PC-3 (cell line): ENCODE data around the gene GSN. TPM values are rescaled to one million over a fixed set of nuclear protein-coding genes. Genes with fewer than 3 reads are reported as not detected.

ENCODE experiments used
- ATAC-seq: fragments of 200-7000 bp; cut with Tn5 transposase; 2 replicates; pipeline ENCODE4 v1.9.1; 2020; ENCODE audit warnings: mild to moderate bottlenecking, moderate library complexity
- BruUV-seq: library from RNA; stranded (reverse); fragments of 400-500 nt; replicated peaks from 2 replicates; lab custom pipeline; 2021; lab: Mats Ljungman, UMichigan
- CTCF ChIA-PET: fragments of 300-600 bp; sonication (Branson Sonifier 250); formaldehyde crosslinking; loops from one replicate; lab custom pipeline; 2022; ENCODE audit warnings: antibody characterized with exemption; lab: Charles Lee
- POLR2A ChIA-PET: fragments of 300-600 bp; sonication (Branson Sonifier 250); formaldehyde crosslinking; loops from one replicate; lab custom pipeline; 2022; ENCODE audit warnings: antibody characterized with exemption; ENCODE audit not compliant: unreplicated experiment; lab: Charles Lee
- DNase-seq: peaks from one replicate; pipeline ENCODE4 v3.0.0-alpha.2; 2015
- H2AFZ ChIP-seq: fragments of 300-600 bp; sonication (generic); 2 replicates; pipeline ENCODE4 v1.6.0; 2016; ENCODE audit warnings: antibody characterized with exemption, low read length
- H3F3A ChIP-seq: fragments of 300-600 bp; sonication (generic); one replicate; pipeline ENCODE4 v1.6.0; 2017; ENCODE audit warnings: antibody characterized with exemption, low read length, control low read depth, mild to moderate bottlenecking; ENCODE audit not compliant: unreplicated experiment
- H3K27ac ChIP-seq: fragments of 300-600 bp; sonication (generic); 2 replicates; pipeline ENCODE4 v1.5.1; 2016; ENCODE audit warnings: mild to moderate bottlenecking, low read length
- H3K27me3 ChIP-seq: fragments of 300-600 bp; sonication (generic); 2 replicates; pipeline ENCODE4 v1.6.1; 2016; ENCODE audit warnings: low read length, mixed read lengths
- H3K36me3 ChIP-seq: fragments of 300-600 bp; sonication (generic); 2 replicates; pipeline ENCODE4 v1.6.1; 2016; ENCODE audit warnings: low read depth, mixed run types, low read length, mixed read lengths
- H3K4me1 ChIP-seq: fragments of 300-600 bp; sonication (generic); 2 replicates; pipeline ENCODE4 v1.5.1; 2016; ENCODE audit warnings: low read length; ENCODE audit not compliant: insufficient read depth
- H3K4me2 ChIP-seq: fragments of 300-600 bp; sonication (generic); 2 replicates; pipeline ENCODE4 v1.6.0; 2016; ENCODE audit warnings: low read length
- H3K4me3 ChIP-seq: fragments of 300-600 bp; sonication (generic); 2 replicates; pipeline ENCODE4 v1.5.1; 2016; ENCODE audit warnings: mild to moderate bottlenecking, low read length, mixed read lengths
- H3K79me2 ChIP-seq: fragments of 300-600 bp; sonication (generic); 2 replicates; pipeline ENCODE4 v1.6.1; 2017; ENCODE audit warnings: low read length, mixed read lengths
- H3K9ac ChIP-seq: fragments of 300-600 bp; sonication (generic); 2 replicates; pipeline ENCODE4 v1.6.0; 2016; ENCODE audit warnings: mild to moderate bottlenecking, low read length
- H3K9me2 ChIP-seq: fragments of 300-600 bp; sonication (generic); replicated peaks from 2 replicates; pipeline ENCODE4 v1.6.1; 2016; ENCODE audit warnings: mixed run types, low read length, mixed read lengths
- H3K9me3 ChIP-seq: fragments of 300-600 bp; sonication (generic); 2 replicates; pipeline ENCODE4 v1.6.1; 2016; ENCODE audit warnings: low read length, mixed read lengths
- H4K20me1 ChIP-seq: fragments of 300-600 bp; sonication (generic); 2 replicates; pipeline ENCODE4 v1.6.1; 2016; ENCODE audit warnings: low read length, mixed read lengths
- EZH2 ChIP-seq: fragments of 300-600 bp; sonication (generic); IDR thresholded peaks from one replicate; pipeline ENCODE4 v1.6.1; 2017; ENCODE audit warnings: antibody characterized with exemption, mild to moderate bottlenecking, low read length; ENCODE audit not compliant: unreplicated experiment
- EZH2phosphoT487 ChIP-seq: fragments of 300-600 bp; sonication (generic); IDR thresholded peaks from 2 replicates; pipeline ENCODE4 v1.6.1; 2018; ENCODE audit warnings: mild to moderate bottlenecking, antibody characterized with exemption, low read length, borderline replicate concordance
- intact Hi-C: fragments of 100-400 bp; cut with micrococcal nuclease; formaldehyde crosslinking; loops from 2 replicates; pipeline ENCODE4 v1.9.0; 2023
- total RNA-seq: library from RNA; depleted of rRNA; stranded (reverse); fragments of >200 nt; gene quantifications from 2 replicates; pipeline ENCODE4 v1.2.3, GENCODE V29; 2014
- TF ChIP-seq, protein P1 (sequence below): fragments of 300-600 bp; sonication (generic); conservative IDR thresholded peaks from 2 replicates; pipeline ENCODE4 v1.5.1; 2017; ENCODE audit warnings: antibody characterized with exemption, low read depth, mild to moderate bottlenecking, low read length

The GSN gene
- total RNA-seq, 1 experiment from 2014 or later = 36.5 TPM

DNA sequence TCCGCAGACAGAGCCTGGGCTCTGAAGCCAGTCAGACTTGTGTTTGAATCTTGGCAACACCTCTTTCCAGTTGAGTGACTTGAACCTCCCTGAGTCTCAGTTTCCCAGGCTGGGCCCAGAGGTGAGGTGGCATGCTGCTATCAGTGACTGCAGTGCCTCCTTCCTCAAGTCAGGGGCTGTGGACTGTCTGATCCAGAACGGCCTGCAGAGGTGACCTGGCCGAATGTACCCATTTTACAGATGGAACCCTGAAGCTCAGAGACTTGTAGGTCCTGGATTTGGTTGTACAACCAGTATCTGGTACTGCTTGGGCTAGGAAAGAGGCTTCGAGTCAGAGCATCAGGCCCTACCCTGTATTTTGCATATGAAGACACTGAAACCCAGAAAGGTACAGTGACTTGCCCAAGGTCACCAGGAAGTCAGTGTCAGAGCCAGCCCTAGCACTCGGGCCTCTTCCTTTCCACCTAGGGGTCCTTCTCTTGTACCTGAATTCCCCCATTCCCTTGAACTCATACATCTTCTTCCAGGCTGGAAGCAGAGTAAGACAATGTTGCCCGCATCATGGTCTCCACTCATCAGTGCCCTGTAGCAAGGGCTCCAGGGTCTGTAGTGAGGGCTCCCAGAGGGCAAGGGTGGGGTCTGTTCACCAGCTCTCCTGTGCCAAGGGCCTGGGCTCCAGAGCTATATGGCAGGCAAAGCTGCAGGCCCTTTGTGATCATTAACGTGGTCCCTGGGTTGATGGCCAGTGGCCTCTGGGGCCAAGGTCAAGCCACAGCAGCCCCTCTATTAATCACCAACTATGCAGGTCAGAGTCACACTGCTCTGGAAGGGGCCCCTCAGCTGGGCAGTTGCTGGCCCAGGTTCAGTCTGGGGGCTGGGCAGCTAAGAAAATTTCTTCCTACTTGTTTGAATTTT lies 28.5 kb downstream of the GSN start:
- Histone ChIP-seq H3K4me1 (peaks cover 8% of the 10 kb centered on the region), H3K9me2 (no peaks in the 10 kb centered on the region), H3K36me3 (no peaks in the 10 kb centered on the region), H3K79me2 (no peaks in the 10 kb centered on the region), H3K27me3 (no peaks in the 10 kb centered on the region), H3F3A (no peaks in the 10 kb centered on the region), H3K9ac (no peak overlapping the region), H3K9me3 (no peaks in the 10 kb centered on the region), H3K27ac (no peak overlapping the region), H4K20me1 (no peaks in the 10 kb centered on the region), H3K4me2 (no peak overlapping the region), H3K4me3 (no peak overlapping the region), H2AFZ (no peak overlapping the region)
- TF ChIP-seq EZH2phosphoT487 (no peak), EZH2 (no peak)
- TF ChIP-seq, protein P1, sequence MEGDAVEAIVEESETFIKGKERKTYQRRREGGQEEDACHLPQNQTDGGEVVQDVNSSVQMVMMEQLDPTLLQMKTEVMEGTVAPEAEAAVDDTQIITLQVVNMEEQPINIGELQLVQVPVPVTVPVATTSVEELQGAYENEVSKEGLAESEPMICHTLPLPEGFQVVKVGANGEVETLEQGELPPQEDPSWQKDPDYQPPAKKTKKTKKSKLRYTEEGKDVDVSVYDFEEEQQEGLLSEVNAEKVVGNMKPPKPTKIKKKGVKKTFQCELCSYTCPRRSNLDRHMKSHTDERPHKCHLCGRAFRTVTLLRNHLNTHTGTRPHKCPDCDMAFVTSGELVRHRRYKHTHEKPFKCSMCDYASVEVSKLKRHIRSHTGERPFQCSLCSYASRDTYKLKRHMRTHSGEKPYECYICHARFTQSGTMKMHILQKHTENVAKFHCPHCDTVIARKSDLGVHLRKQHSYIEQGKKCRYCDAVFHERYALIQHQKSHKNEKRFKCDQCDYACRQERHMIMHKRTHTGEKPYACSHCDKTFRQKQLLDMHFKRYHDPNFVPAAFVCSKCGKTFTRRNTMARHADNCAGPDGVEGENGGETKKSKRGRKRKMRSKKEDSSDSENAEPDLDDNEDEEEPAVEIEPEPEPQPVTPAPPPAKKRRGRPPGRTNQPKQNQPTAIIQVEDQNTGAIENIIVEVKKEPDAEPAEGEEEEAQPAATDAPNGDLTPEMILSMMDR = no peak
- DNase-seq = no peak
- ChIA-PET CTCF (no interaction called here), POLR2A (no interaction called here)
- BruUV-seq = no TSS peak
- intact Hi-C loops = no loop called here
- no peak for ATAC-seq

DNA sequence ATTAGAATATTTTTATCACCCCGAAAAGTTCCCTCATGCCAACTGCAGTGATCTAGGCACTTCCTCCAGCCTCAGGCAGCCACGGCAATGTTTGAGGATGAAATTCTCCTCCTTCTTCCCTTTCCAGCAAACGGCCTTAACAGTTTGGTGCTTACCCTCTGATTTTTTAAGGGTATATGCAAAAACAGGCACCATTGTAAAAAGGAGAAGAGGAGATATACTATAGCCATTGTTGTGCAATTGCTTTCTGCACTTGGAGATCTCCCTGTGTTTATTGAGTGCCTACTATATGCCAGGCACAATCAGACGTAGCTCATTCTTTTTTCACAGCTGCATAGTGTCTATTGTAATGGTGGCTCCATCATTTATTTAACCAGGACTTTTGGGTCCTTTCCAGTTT lies 29.4 kb downstream of the GSN start:
- Histone ChIP-seq H3K4me3 (no peak overlapping the region), H3F3A (no peaks in the 10 kb centered on the region), H3K27ac (no peak overlapping the region), H3K9me3 (no peaks in the 10 kb centered on the region), H3K27me3 (no peaks in the 10 kb centered on the region), H3K79me2 (no peaks in the 10 kb centered on the region), H3K4me2 (no peak overlapping the region), H3K9me2 (no peaks in the 10 kb centered on the region), H2AFZ (no peak overlapping the region), H3K9ac (no peak overlapping the region), H3K36me3 (no peaks in the 10 kb centered on the region), H3K4me1 (peaks cover 8% of the 10 kb centered on the region), H4K20me1 (no peaks in the 10 kb centered on the region)
- POLR2A ChIA-PET = no interaction called here
- no peak for DNase-seq
- no peak for ATAC-seq
- no TSS peak for BruUV-seq
- CTCF ChIA-PET = no interaction called here
- TF ChIP-seq EZH2phosphoT487 (no peak), EZH2 (no peak)
- TF ChIP-seq, protein P1 = no peak
- intact Hi-C loops = no loop called here

DNA sequence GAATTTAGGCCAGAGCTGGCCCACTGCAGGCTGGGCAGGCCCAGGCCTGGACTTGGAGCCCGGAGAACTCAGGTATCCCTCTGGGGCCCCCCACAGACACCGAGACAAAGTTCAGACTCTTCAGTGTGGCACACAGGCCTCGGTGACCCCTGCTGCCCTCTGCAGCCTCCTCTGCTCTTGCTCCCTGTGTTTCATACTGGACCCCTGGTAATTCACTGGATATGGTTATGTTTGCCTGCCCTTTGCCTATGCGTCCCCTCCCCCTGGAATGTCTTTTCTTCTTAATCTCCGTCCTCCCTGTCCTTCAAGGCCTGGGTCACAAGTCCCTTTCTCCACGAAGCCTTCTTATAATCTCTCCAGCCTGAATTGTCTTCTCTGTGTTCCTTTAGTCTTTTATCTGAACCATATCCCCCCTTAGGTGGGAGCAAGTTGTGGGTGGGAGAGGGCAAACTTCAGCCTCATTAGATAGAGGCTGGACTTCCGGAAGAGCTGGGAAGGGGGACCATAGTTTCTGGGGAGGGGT lies 30.1 kb downstream of the GSN start:
- DNase-seq (no peak), ATAC-seq (no peak)
- H3F3A ChIP-seq = no peaks in the 10 kb centered on the region
- ChIA-PET POLR2A (no interaction called here), CTCF (no interaction called here)
- H3K9me2 ChIP-seq = no peaks in the 10 kb centered on the region
- H3K9me3 ChIP-seq = no peaks in the 10 kb centered on the region
- no TSS peak for BruUV-seq
- intact Hi-C loops = no loop called here
- H3K4me1 ChIP-seq = peaks cover 8% of the 10 kb centered on the region
- H3K4me2 ChIP-seq = no peak overlapping the region
- no peak overlapping the region for H2AFZ ChIP-seq
- no peak for TF ChIP-seq EZH2phosphoT487
- TF ChIP-seq, protein P1 = no peak
- TF ChIP-seq EZH2 = no peak
- H4K20me1 ChIP-seq = no peaks in the 10 kb centered on the region
- H3K79me2 ChIP-seq = no peaks in the 10 kb centered on the region
- H3K36me3 ChIP-seq = no peaks in the 10 kb centered on the region
- H3K27me3 ChIP-seq = no peaks in the 10 kb centered on the region
- H3K27ac ChIP-seq = no peak overlapping the region
- H3K9ac ChIP-seq = no peak overlapping the region
- no peak overlapping the region for H3K4me3 ChIP-seq
